Measurements from ENCODE around the gene MPG. TPM values are rescaled to one million over a fixed set of nuclear protein-coding genes. Genes with fewer than 3 reads are reported as not detected.

MPG gene
- polyA plus RNA-seq, 1 experiment, result 117 TPM

DNA sequence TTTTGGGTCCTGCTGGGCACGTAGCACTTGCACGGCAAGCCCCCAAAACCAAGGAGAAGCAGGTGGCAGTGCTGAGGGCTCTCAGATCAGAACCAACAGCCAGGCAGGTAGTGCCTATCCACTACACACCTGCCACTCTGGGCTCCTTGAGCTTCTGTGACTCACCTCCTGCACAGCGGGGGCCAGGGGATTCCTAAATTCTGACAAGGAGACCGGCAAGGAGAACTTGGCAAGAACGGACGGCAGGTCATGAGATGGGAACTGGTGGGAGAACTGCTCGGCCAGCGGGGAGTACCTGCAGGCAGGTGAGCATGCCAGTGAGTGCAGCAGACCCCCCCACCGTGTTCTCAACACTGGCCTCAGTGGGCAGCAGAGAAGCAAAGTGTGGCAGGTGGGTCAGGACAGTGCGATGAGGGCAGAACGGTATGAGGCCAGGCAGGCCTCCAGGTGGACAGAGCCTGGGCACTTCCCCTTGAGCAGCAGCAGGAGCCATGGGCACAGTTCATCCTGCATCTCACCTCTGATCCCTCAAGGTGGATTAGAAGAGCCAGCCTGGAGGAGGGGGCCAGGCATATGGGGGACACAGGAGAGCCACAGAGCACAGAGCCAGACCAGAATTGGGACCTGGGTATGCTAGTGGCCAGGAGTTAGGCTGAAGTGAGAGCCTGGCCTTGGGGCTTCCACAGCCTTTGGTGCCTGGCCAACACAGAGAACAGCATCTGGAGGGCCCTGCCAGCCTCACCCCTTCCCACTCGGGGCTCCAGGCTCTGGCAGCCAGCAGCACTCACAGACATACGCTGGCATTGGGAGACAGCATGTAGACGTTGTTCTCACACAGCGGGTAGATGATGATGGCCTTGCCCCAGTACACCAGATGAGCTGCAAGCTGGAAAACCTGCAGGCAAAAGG, 14.7 kb downstream of the MPG start:
- Histone ChIP-seq H3K36me3 (ENCODE audit: control insufficient read depth, insufficient read depth, low read length) (peaks cover 31% of the 10 kb centered on the region), H3K27me3 (ENCODE audit: control insufficient read depth, insufficient read depth, low read length) (no peaks in the 10 kb centered on the region), H3K4me3 (ENCODE audit: low read depth, low read length) (no peak overlapping the region)
- ChIA-PET POLR2A (no interaction called here), CTCF (interaction anchor here (2.3 to 17.6 kb wide), 3 partner anchors 8 to 23 kb away, joined by 6 to 544 read pairs (median 15); partner anchors contain the start of genes MPG and RHBDF1)
- TF ChIP-seq, protein P1, sequence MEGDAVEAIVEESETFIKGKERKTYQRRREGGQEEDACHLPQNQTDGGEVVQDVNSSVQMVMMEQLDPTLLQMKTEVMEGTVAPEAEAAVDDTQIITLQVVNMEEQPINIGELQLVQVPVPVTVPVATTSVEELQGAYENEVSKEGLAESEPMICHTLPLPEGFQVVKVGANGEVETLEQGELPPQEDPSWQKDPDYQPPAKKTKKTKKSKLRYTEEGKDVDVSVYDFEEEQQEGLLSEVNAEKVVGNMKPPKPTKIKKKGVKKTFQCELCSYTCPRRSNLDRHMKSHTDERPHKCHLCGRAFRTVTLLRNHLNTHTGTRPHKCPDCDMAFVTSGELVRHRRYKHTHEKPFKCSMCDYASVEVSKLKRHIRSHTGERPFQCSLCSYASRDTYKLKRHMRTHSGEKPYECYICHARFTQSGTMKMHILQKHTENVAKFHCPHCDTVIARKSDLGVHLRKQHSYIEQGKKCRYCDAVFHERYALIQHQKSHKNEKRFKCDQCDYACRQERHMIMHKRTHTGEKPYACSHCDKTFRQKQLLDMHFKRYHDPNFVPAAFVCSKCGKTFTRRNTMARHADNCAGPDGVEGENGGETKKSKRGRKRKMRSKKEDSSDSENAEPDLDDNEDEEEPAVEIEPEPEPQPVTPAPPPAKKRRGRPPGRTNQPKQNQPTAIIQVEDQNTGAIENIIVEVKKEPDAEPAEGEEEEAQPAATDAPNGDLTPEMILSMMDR (IDR thresholded peaks at IDR 0.05; ENCODE audit: insufficient read depth, low read depth, low read length), result no peak
- DNase-seq (ENCODE audit: low read depth), result no peak

DNA sequence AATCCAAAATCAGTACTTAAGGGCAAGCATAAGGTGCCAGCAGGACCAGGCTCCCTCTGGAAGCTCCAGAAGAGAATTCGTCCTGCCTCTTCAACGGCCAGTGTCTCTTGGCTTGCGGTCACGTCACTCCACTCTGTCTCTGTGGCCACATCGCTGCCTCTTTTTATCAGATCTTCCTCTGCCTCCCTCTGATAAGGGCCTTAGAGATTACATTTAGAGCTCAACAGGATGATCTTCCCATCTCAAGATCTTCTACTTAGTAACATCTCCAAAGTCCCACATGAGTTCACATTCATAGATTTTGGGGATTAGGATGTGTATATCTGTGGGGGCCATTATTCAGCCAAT, 16.9 kb downstream of the MPG start:
- Histone ChIP-seq H3K36me3 (ENCODE audit: control insufficient read depth, insufficient read depth, low read length) (peaks cover 20% of the 10 kb centered on the region), H3K27me3 (ENCODE audit: control insufficient read depth, insufficient read depth, low read length) (no peaks in the 10 kb centered on the region), H3K4me3 (ENCODE audit: low read depth, low read length) (no peak overlapping the region)
- DNase-seq (ENCODE audit: low read depth), result no peak
- TF ChIP-seq, protein P1 (IDR thresholded peaks at IDR 0.05; ENCODE audit: insufficient read depth, low read depth, low read length), result no peak
- CTCF ChIA-PET, result interaction anchor here (1.0 to 17.6 kb wide), 4 partner anchors 10 to 26 kb away, joined by 3 to 544 read pairs (median 31); partner anchors contain the start of genes MPG and RHBDF1
- POLR2A ChIA-PET, result no interaction called here

DNA sequence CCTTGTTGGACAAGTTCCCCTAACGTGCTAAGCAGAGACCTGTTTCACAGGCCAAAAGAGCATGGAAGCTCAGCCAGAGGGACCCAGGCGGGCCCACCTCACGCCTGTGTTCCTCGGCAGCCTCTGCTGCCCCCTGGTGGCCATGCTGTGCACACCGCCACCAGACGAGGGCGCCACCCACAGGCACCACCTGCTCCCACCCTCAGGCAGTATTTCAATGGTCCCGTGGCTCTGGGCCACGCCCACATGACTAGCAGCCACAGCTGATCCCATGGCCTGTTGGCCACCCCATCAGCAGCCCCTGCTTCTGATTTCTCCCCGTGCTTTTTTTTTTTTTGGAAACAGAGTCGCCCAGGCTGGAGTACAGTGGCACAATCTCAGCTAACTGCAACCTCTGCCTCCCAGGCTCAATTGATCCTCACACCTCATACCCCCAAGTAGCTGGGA, 18.9 kb downstream of the MPG start:
- CTCF ChIA-PET, result interaction anchor here (0.6 to 17.6 kb wide), 18 partner anchors 10 to 267 kb away, joined by 3 to 544 read pairs (median 6); partner anchors contain the start of genes HBQ1, MPG, POLR3K and RHBDF1

DNA sequence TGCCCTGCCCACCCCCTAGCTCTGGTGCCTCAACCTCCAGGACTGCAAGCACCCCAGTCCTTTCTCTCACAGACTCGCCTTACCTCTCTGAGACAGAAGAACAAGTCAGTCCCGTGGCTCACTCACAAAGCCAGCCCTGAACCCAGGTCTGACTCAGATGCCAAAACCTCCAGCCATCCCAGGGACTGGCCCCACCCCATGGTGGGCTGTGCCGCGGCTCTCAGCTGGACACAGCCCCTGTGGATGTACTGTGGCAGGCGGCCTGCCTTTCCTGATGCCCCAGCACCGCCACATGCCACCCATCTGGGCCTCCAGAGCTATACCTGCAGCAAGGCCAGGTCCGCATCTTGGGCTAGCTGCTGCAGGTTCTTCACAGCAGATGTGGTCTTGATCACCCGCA, 19.8 kb downstream of the MPG start:
- CTCF ChIA-PET, result interaction anchor here (1.5 to 17.6 kb wide), 8 partner anchors 9 to 264 kb away, joined by 4 to 544 read pairs (median 18); partner anchors contain the start of genes HBQ1, MPG and RHBDF1

More for the DNA sequence above, 18.9 kb downstream of the MPG start:
- no peak for DNase-seq (ENCODE audit: low read depth)
- POLR2A ChIA-PET, result interaction anchor here (0.7 to 1.1 kb wide), 3 partner anchors 31 to 40 kb away, joined by 3 to 7 read pairs (median 4); no protein-coding TSS in a partner anchor
- Histone ChIP-seq H3K36me3 (ENCODE audit: control insufficient read depth, insufficient read depth, low read length) (peaks cover 20% of the 10 kb centered on the region), H3K27me3 (ENCODE audit: control insufficient read depth, insufficient read depth, low read length) (no peaks in the 10 kb centered on the region), H3K4me3 (ENCODE audit: low read depth, low read length) (no peak overlapping the region)
- TF ChIP-seq, protein P1 (IDR thresholded peaks at IDR 0.05; ENCODE audit: insufficient read depth, low read depth, low read length), result peak; percentile 99

More for the DNA sequence above, 19.8 kb downstream of the MPG start:
- POLR2A ChIA-PET, result interaction anchor here (1.1 kb wide), 1 partner anchor 32 kb away, joined by 7 read pairs; no protein-coding TSS in a partner anchor
- TF ChIP-seq, protein P1 (IDR thresholded peaks at IDR 0.05; ENCODE audit: insufficient read depth, low read depth, low read length), result no peak
- H3K36me3 ChIP-seq (ENCODE audit: control insufficient read depth, insufficient read depth, low read length), result peaks cover 19% of the 10 kb centered on the region
- H3K27me3 ChIP-seq (ENCODE audit: control insufficient read depth, insufficient read depth, low read length), result no peaks in the 10 kb centered on the region
- no peak for DNase-seq (ENCODE audit: low read depth)
- no peak overlapping the region for H3K4me3 ChIP-seq (ENCODE audit: low read depth, low read length)

Data from BJ (cell line).